ENCODE measurements around the gene LSM2. TPM values are rescaled to one million over a fixed set of nuclear protein-coding genes. Genes with fewer than 3 reads are reported as not detected.
"Not testable (repeated sequence)": the region's sequence is repeated elsewhere in the genome, so short reads cannot be mapped to it uniquely, and the experiment has no call there.

Gene LSM2
- total RNA-seq = 41.6 TPM
- 70.6 TPM for polyA plus RNA-seq (ENCODE audit: insufficient read depth, low read depth, low replicate concordance)
- long read RNA-seq, donor 1, transcript LSM2-208 (5 exons, 876 nt) = major isoform, 39 of 57 reads
- long read RNA-seq, donor 1, partial matches to known transcripts = 16 of 57 reads
- long read RNA-seq, donor 1, other reads (novel, unspliced or antisense) = 0 of 57 reads
- long read RNA-seq, donor 2, transcript LSM2-208 (5 exons, 876 nt) = major isoform, 50 of 51 reads
- long read RNA-seq, donor 2, partial matches to known transcripts = 0 of 51 reads
- long read RNA-seq, donor 2, other reads (novel, unspliced or antisense) = 0 of 51 reads
- long read RNA-seq, donor 3, transcript LSM2-208 (5 exons, 876 nt) = major isoform, 49 of 58 reads
- long read RNA-seq, donor 3, partial matches to known transcripts = 9 of 58 reads
- long read RNA-seq, donor 3, other reads (novel, unspliced or antisense) = 0 of 58 reads
- long read RNA-seq, donor 4, transcript LSM2-208 (5 exons, 876 nt) = major isoform, 31 of 32 reads
- long read RNA-seq, donor 4, partial matches to known transcripts = 0 of 32 reads
- long read RNA-seq, donor 4, other reads (novel, unspliced or antisense) = 0 of 32 reads
- long read RNA-seq, donor 5, transcript LSM2-208 (5 exons, 876 nt) = major isoform, 5 of 5 reads
- long read RNA-seq, donor 5, partial matches to known transcripts = 0 of 5 reads
- long read RNA-seq, donor 5, other reads (novel, unspliced or antisense) = 0 of 5 reads
- long read RNA-seq, donor 6, transcript LSM2-208 (5 exons, 876 nt) = major isoform, 71 of 76 reads
- long read RNA-seq, donor 6, partial matches to known transcripts = 0 of 76 reads
- long read RNA-seq, donor 6, other reads (novel, unspliced or antisense) = 0 of 76 reads
- long read RNA-seq, donor 7, transcript LSM2-208 (5 exons, 876 nt) = major isoform, 14 of 17 reads
- long read RNA-seq, donor 7, partial matches to known transcripts = 1 of 17 reads
- long read RNA-seq, donor 7, other reads (novel, unspliced or antisense) = 2 of 17 reads
- long read RNA-seq, donor 8, transcript LSM2-208 (5 exons, 876 nt) = major isoform, 58 of 62 reads
- long read RNA-seq, donor 8, partial matches to known transcripts = 0 of 62 reads
- long read RNA-seq, donor 8, other reads (novel, unspliced or antisense) = 0 of 62 reads
- long read RNA-seq, donor 9, transcript LSM2-208 (5 exons, 876 nt) = major isoform, 31 of 33 reads
- long read RNA-seq, donor 9, partial matches to known transcripts = 0 of 33 reads
- long read RNA-seq, donor 9, other reads (novel, unspliced or antisense) = 0 of 33 reads
- long read RNA-seq, donor 10, transcript LSM2-208 (5 exons, 876 nt) = major isoform, 34 of 49 reads
- long read RNA-seq, donor 10, partial matches to known transcripts = 14 of 49 reads
- long read RNA-seq, donor 10, other reads (novel, unspliced or antisense) = 0 of 49 reads

- H3K36me3 ChIP-seq (ENCODE audit: control insufficient read depth in 2 of 3, insufficient read depth in 3 of 3, low read length in 3 of 3) = no peaks in the 10 kb centered on the region
- peak within 1 kb of the TSS; percentile 83 to 94 (median 87) for H3K4me3 ChIP-seq (ENCODE audit: low read length in 3 of 3)
- TF ChIP-seq, protein P1, sequence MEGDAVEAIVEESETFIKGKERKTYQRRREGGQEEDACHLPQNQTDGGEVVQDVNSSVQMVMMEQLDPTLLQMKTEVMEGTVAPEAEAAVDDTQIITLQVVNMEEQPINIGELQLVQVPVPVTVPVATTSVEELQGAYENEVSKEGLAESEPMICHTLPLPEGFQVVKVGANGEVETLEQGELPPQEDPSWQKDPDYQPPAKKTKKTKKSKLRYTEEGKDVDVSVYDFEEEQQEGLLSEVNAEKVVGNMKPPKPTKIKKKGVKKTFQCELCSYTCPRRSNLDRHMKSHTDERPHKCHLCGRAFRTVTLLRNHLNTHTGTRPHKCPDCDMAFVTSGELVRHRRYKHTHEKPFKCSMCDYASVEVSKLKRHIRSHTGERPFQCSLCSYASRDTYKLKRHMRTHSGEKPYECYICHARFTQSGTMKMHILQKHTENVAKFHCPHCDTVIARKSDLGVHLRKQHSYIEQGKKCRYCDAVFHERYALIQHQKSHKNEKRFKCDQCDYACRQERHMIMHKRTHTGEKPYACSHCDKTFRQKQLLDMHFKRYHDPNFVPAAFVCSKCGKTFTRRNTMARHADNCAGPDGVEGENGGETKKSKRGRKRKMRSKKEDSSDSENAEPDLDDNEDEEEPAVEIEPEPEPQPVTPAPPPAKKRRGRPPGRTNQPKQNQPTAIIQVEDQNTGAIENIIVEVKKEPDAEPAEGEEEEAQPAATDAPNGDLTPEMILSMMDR (IDR thresholded peaks at IDR 0.05; ENCODE audit: borderline replicate concordance, extremely low read depth, insufficient read depth) = peak; percentile 2
- DNase-seq = peak; percentile 98 to 99 (median 99)
- H3K9me3 ChIP-seq (ENCODE audit: control insufficient read depth in 2 of 3, insufficient read depth in 1 of 3, low read length in 3 of 3) = no peaks in the 10 kb centered on the region
- intact Hi-C loops (cut with DNase I) = no loop called here
- peak within 1 kb of the TSS; percentile 83 to 99 (median 97) for H3K9ac ChIP-seq (ENCODE audit: low read length in 3 of 3)
- peak; percentile 38 for FAIRE-seq
- no peaks in the 10 kb centered on the region for H3K27me3 ChIP-seq (ENCODE audit: control insufficient read depth, insufficient read depth, low read length)
- H3K27ac ChIP-seq (ENCODE audit: low read depth in 2 of 2, low read length in 2 of 2) = peak within 1 kb of the TSS; percentile 95 to 96
- peaks cover 0 to 4% (median 3%) of the 10 kb centered on the region in 3 donors for H3K4me1 ChIP-seq (ENCODE audit: control insufficient read depth in 2 of 3, insufficient read depth in 2 of 3, low read depth in 1 of 3, low read length in 3 of 3)
Measured at GRCh38 chr6:31806470-31807272, at the start of gene LSM2. LSM2 (minus strand) TSS chr6:31806966; CDS start chr6:31806757, 209 bp downstream.

GRCh38 chr6:31851980-31852718 is 45.4 kb upstream of the LSM2 start:
- DNase-seq; H3K27me3 ChIP-seq (ENCODE audit: control insufficient read depth, insufficient read depth, low read length); H3K9me3 ChIP-seq (ENCODE audit: control insufficient read depth in 2 of 3, insufficient read depth in 1 of 3, low read length in 3 of 3); H3K9ac ChIP-seq (ENCODE audit: low read length in 3 of 3); H3K36me3 ChIP-seq (ENCODE audit: control insufficient read depth in 2 of 3, insufficient read depth in 3 of 3, low read length in 3 of 3); H3K4me1 ChIP-seq (ENCODE audit: control insufficient read depth in 2 of 3, insufficient read depth in 2 of 3, low read depth in 1 of 3, low read length in 3 of 3); intact Hi-C loops (cut with DNase I); FAIRE-seq; H3K4me3 ChIP-seq (ENCODE audit: low read length in 3 of 3); H3K27ac ChIP-seq (ENCODE audit: low read depth in 2 of 2, low read length in 2 of 2): not testable (repeated sequence)

- H3K4me1 ChIP-seq (ENCODE audit: control insufficient read depth in 2 of 3, insufficient read depth in 2 of 3, low read depth in 1 of 3, low read length in 3 of 3) = no peaks in the 10 kb centered on the region
Measured at GRCh38 chr6:31851485-31851832, 44.7 kb upstream of the LSM2 start.

More at GRCh38 chr6:31851485-31851832, 44.7 kb upstream of the LSM2 start:
- Histone ChIP-seq H3K27ac (ENCODE audit: low read depth in 2 of 2, low read length in 2 of 2) (no peak overlapping the region), H3K9ac (ENCODE audit: low read length in 3 of 3) (no peak overlapping the region), H3K4me3 (ENCODE audit: low read length in 3 of 3) (no peak overlapping the region), H3K27me3 (ENCODE audit: control insufficient read depth, insufficient read depth, low read length) (no peaks in the 10 kb centered on the region), H3K36me3 (ENCODE audit: control insufficient read depth in 2 of 3, insufficient read depth in 3 of 3, low read length in 3 of 3) (no peaks in the 10 kb centered on the region), H3K9me3 (ENCODE audit: control insufficient read depth in 2 of 3, insufficient read depth in 1 of 3, low read length in 3 of 3) (no peaks in the 10 kb centered on the region)
- intact Hi-C loops (cut with DNase I) = no loop called here
- no peak for DNase-seq
- no peak for FAIRE-seq
- TF ChIP-seq, protein P1 (IDR thresholded peaks at IDR 0.05; ENCODE audit: borderline replicate concordance, extremely low read depth, insufficient read depth) = no peak

Data from kidney (tissue), 22 donors.